ENCODE measurements around the gene JADE2.

DNA sequence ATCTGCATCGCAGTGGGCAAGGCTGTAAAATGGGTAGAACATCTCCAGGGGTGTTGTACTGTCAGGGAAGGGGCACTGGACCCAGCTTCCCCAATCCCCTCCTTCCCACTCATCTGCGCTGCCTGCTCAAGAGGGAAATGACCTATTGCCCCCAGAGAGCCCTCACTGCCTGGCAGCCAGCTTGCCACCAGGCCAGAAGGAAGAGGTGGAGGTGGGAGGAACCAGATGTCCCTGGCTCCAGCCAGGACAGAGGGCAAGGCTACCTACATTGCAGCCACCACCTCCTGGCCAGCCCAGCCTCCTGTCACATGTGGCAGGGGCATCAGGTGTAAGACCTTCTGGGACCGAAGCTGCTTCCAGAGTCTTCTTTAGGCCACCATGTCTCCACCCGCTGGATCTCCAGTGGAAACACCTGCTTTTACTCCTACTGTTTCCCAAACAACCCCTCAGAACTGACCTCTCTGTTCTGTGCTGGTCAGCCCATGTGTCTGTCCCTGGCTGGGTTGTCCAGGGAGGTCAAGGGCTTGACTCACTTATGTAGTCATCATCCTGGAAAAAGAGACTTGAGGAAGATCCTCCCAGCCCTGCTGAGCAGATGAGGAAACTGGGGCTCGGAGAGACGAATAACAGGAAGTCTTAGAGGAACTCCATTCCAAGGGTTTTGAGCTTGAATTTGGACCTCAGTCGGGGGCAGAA, 42.3 kb downstream of the JADE2 start:
- no peak for TF ChIP-seq CTCF (IDR thresholded peaks at IDR 0.05)
- TF ChIP-seq POLR2A (IDR thresholded peaks at IDR 0.05) = no peak

Data from right lobe of liver (tissue), 4 donors.